Mucosa of descending colon (tissue), 3 donors: ENCODE results near the gene NCAPD2. TPM values are rescaled to one million over a fixed set of nuclear protein-coding genes. Genes with fewer than 3 reads are reported as not detected.

Source experiments
- ATAC-seq: fragments of 200-7000 bp; cut with Tn5 transposase; one replicate; pipeline ENCODE4 v1.9.1; 2020; ENCODE audit warnings: mild to moderate bottlenecking, moderate library complexity
- DNase-seq, 3 donors: peaks; one replicate each; pipeline ENCODE4 v3.0.0-alpha.2; 2020
- H3K36me3 ChIP-seq: fragments of 200-600 bp; one replicate; pipeline ENCODE4 v1.8.0; 2021; ENCODE audit warnings: low read depth, mild to moderate bottlenecking
- H3K4me1 ChIP-seq: fragments of 200-600 bp; one replicate; pipeline ENCODE4 v1.8.0; 2021; ENCODE audit warnings: low read depth, mild to moderate bottlenecking
- H3K4me3 ChIP-seq: fragments of 200-600 bp; one replicate; pipeline ENCODE4 v1.8.0; 2021; ENCODE audit warnings: mild to moderate bottlenecking
- H3K9me3 ChIP-seq: fragments of 200-600 bp; one replicate; pipeline ENCODE4 v1.8.0; 2021; ENCODE audit warnings: mild to moderate bottlenecking
- CTCF ChIP-seq: fragments of 200-600 bp; IDR thresholded peaks from one replicate; pipeline ENCODE4 v1.8.0; 2022; ENCODE audit warnings: antibody characterized with exemption, mild to moderate bottlenecking
- intact Hi-C, 2 donors: fragments of 100-400 bp; cut with DNase I in 1 of 2; cut with micrococcal nuclease in 1 of 2; formaldehyde crosslinking; loops; one replicate each; pipeline versions ENCODE4 v1.11.0 to v1.11.1; 2022; cut with DNase I, micrococcal nuclease
- total RNA-seq, 3 donors: library from RNA; stranded (reverse); fragmentation: NEBNext Ultra II Directional in 2 of 3; extraction: Animal tissue kit (Norgen Biotek cat#: 25700) in 2 of 3; gene quantifications; one replicate each; pipeline versions ENCODE4 v1.2.1 to v1.2.4, GENCODE V29; 2021 to 2023
- donor health status: DM: no; HTN: no; CAD: no; lungs with moderate emphysema.
- donor health status: DM: no; HTN: no; CAD: no.
- donor health status: DM: no; HTN: yes; CAD: no.

Gene NCAPD2
- total RNA-seq, 3 donors from 2014 or later, result 25.5 to 47.0 (median 26.0) TPM

GRCh38 chr12:6468283-6468575 is 25.7 kb upstream of the NCAPD2 start:
- intact Hi-C loops, result no loop called here
- no peaks in the 10 kb centered on the region for H3K36me3 ChIP-seq
- H3K4me1 ChIP-seq, result peaks cover 29% of the 10 kb centered on the region
- DNase-seq (no peak), ATAC-seq (no peak)
- H3K4me3 ChIP-seq, result no peak overlapping the region
- H3K9me3 ChIP-seq, result no peaks in the 10 kb centered on the region
- TF ChIP-seq CTCF, result no peak

GRCh38 chr12:6469092-6469491 is 24.8 kb upstream of the NCAPD2 start:
- TF ChIP-seq CTCF, result no peak
- Histone ChIP-seq H3K9me3 (no peaks in the 10 kb centered on the region), H3K4me3 (no peak overlapping the region), H3K4me1 (peaks cover 29% of the 10 kb centered on the region), H3K36me3 (no peaks in the 10 kb centered on the region)
- intact Hi-C loops, result no loop called here
- no peak for ATAC-seq
- DNase-seq, result no peak

- TF ChIP-seq CTCF, result no peak
- DNase-seq (no peak), ATAC-seq (no peak)
- no peaks in the 10 kb centered on the region for H3K9me3 ChIP-seq
- H3K36me3 ChIP-seq, result no peaks in the 10 kb centered on the region
- peak overlapping the region; percentile 54 for H3K4me3 ChIP-seq
- intact Hi-C loops, result no loop called here
- peaks cover 29% of the 10 kb centered on the region for H3K4me1 ChIP-seq
Observed at GRCh38 chr12:6469609-6470374, 24.1 kb upstream of the NCAPD2 start.

GRCh38 chr12:6470375-6471163 is 23.3 kb upstream of the NCAPD2 start, which contains the start of gene VAMP1:
Gene VAMP1, minus strand, starts transcription at chr12:6470677. Its CDS starts 146 bp downstream, at chr12:6470531.
- intact Hi-C loops, result no loop called here
- H3K4me1 ChIP-seq, result peaks cover 29% of the 10 kb centered on the region
- DNase-seq, result peak; percentile 97 to 99 (median 98)

GRCh38 chr12:6471989-6472360 is 21.9 kb upstream of the NCAPD2 start:
- Histone ChIP-seq H3K36me3 (no peaks in the 10 kb centered on the region), H3K4me1 (peaks cover 29% of the 10 kb centered on the region), H3K9me3 (no peaks in the 10 kb centered on the region), H3K4me3 (no peak overlapping the region)
- TF ChIP-seq CTCF, result no peak
- no peak for DNase-seq
- no peak for ATAC-seq
- intact Hi-C loops, result no loop called here

More at GRCh38 chr12:6470375-6471163, 23.3 kb upstream of the NCAPD2 start, which contains the start of gene VAMP1:
- no peak for TF ChIP-seq CTCF
- no peaks in the 10 kb centered on the region for H3K36me3 ChIP-seq
- peak within 1 kb of the TSS; percentile 54 for H3K4me3 ChIP-seq
- ATAC-seq, result peak; percentile 96
- no peaks in the 10 kb centered on the region for H3K9me3 ChIP-seq
